Ovary (tissue), 3 donors: ENCODE data around the gene PEX14.

Source experiments
- EP300 ChIP-seq: sonication (generic); formaldehyde crosslinking; IDR thresholded peaks from one replicate; pipeline ENCODE4 v1.6.1; 2017; ENCODE audit warnings: antibody characterized with exemption
- POLR2A ChIP-seq: fragments of 450-650 bp; IDR thresholded peaks from one replicate; pipeline ENCODE4 v1.6.1; 2017; ENCODE audit warnings: antibody characterized with exemption, mild to moderate bottlenecking, moderate library complexity
- TF ChIP-seq, protein P1 (sequence below), 3 donors: fragments of 450-650 bp in 2 of 3; fragments of 200-600 bp in 1 of 3; IDR thresholded peaks; one replicate each; pipeline versions ENCODE4 v1.5.1 to v1.8.0; 2016 to 2022; ENCODE audit warnings: antibody characterized with exemption in 3 of 3, mild to moderate bottlenecking in 1 of 3
- donor health status: DM: no; HTN: no; CAD: no.

DNA sequence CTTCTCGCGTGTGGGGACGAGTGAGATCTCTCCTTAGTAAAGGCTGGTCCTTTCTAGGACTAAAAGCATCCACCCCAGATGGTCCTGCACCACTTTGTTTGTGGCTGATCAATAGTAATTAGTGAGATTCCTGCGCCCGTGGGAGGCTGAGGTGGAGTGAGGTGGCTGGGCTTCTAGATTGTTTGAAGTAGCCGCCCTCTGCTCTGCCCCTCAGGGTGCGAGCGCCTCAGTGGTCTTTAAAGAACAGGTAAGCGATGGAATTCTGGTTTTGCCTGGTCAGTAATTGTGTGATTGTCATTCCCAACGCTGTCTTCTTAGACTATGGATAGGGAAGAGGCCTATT lies 20.7 kb downstream of the PEX14 start:
- TF ChIP-seq, protein P1, sequence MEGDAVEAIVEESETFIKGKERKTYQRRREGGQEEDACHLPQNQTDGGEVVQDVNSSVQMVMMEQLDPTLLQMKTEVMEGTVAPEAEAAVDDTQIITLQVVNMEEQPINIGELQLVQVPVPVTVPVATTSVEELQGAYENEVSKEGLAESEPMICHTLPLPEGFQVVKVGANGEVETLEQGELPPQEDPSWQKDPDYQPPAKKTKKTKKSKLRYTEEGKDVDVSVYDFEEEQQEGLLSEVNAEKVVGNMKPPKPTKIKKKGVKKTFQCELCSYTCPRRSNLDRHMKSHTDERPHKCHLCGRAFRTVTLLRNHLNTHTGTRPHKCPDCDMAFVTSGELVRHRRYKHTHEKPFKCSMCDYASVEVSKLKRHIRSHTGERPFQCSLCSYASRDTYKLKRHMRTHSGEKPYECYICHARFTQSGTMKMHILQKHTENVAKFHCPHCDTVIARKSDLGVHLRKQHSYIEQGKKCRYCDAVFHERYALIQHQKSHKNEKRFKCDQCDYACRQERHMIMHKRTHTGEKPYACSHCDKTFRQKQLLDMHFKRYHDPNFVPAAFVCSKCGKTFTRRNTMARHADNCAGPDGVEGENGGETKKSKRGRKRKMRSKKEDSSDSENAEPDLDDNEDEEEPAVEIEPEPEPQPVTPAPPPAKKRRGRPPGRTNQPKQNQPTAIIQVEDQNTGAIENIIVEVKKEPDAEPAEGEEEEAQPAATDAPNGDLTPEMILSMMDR (IDR thresholded peaks at IDR 0.05) = no peak
- TF ChIP-seq POLR2A (no peak), EP300 (no peak)
